Ovary (tissue), 9 donors: ENCODE results near the gene ANTXRL. TPM values are rescaled to one million over a fixed set of nuclear protein-coding genes. Genes with fewer than 3 reads are reported as not detected.

ENCODE experiments used
- DNase-seq, 5 donors: peaks; one replicate each; pipeline ENCODE4 v3.0.0-alpha.2; 2019 to 2020
- H3K27ac ChIP-seq, 2 donors: fragments of 200-600 bp; one replicate each; pipeline versions ENCODE4 v1.5.1 to v1.8.0; 2019 to 2022
- H3K27me3 ChIP-seq: fragments of 200-600 bp; one replicate; pipeline ENCODE4 v1.8.0; 2022
- H3K36me3 ChIP-seq: fragments of 200-600 bp; sonication (generic); one replicate; pipeline ENCODE4 v1.5.1; 2019
- H3K4me1 ChIP-seq: one replicate; pipeline ENCODE4 v1.8.1; 2013; ENCODE audit warnings: mild to moderate bottlenecking, moderate library complexity; ENCODE audit not compliant: insufficient read depth
- H3K4me3 ChIP-seq: fragments of 200-600 bp; sonication (generic); one replicate; pipeline ENCODE4 v1.5.1; 2017
- H3K9me3 ChIP-seq, 2 donors: fragments of 200-600 bp in 1 of 2; sonication (generic) in 1 of 2; one replicate each; pipeline versions ENCODE4 v1.5.1 to v1.8.1; 2013 to 2019; ENCODE audit warnings: mild to moderate bottlenecking in 1 of 2, moderate library complexity in 1 of 2
- CTCF ChIP-seq, 3 donors: fragments of 450-650 bp in 2 of 3; fragments of 200-600 bp in 1 of 3; IDR thresholded peaks; one replicate each; pipeline versions ENCODE4 v1.5.1 to v1.8.0; 2016 to 2022; ENCODE audit warnings: antibody characterized with exemption in 3 of 3, mild to moderate bottlenecking in 1 of 3
- EP300 ChIP-seq: sonication (generic); formaldehyde crosslinking; IDR thresholded peaks from one replicate; pipeline ENCODE4 v1.6.1; 2017; ENCODE audit warnings: antibody characterized with exemption
- POLR2A ChIP-seq: fragments of 450-650 bp; IDR thresholded peaks from one replicate; pipeline ENCODE4 v1.6.1; 2017; ENCODE audit warnings: antibody characterized with exemption, mild to moderate bottlenecking, moderate library complexity
- WGBS, 3 donors: extraction: QIAGEN DNeasy Blood & Tissue Kit in 1 of 3; methylation state at CpG; one replicate each; pipeline versions ENCODE4 v1.1.5 to v1.1.7; 2013 to 2017; 5-methylcytosine and 5-hydroxymethylcytosine counted together
- intact Hi-C, 4 donors: fragments of 100-400 bp; cut with DNase I; formaldehyde crosslinking; loops; one replicate each; pipeline versions ENCODE4 v1.11.0 to v1.15.1; 2022 to 2023
- polyA plus RNA-seq, 2 donors: library from polyadenylated mRNA; stranded (reverse); fragments of 200-250 nt in 1 of 2; fragments of 350-450 nt in 1 of 2; fragmentation: Illumina TruSeq in 1 of 2; extraction: RNeasy Lipid Tissue Mini Kit (QIAGEN cat#74804) in 1 of 2; gene quantifications; one replicate each; pipeline ENCODE4 v1.2.3, GENCODE V29; 2013 to 2014
- total RNA-seq, 7 donors: library from RNA; depleted of rRNA in 2 of 7; stranded (reverse); fragments of >200 nt in 2 of 7; fragmentation: NEBNext Ultra II Directional in 3 of 7; extraction: Animal tissue kit (Norgen Biotek cat#: 25700) in 3 of 7; gene quantifications; one replicate each; pipeline versions ENCODE4 v1.1.0 to v1.2.4, GENCODE V29; 2016 to 2023
- donor health status: DM: no; HTN: no; CAD: no; lungs with moderate emphysema.
- donor health status: DM: no; HTN: no; CAD: no.
- donor health status: Bipolar disorder and iron deficiency.
- donor health status: DM: yes; HTN: yes; CAD: no.
- donor health status: DM: no; HTN: no; CAD: no.
- donor health status: DM: yes; HTN: yes; CAD: no.

Gene ANTXRL
- total and polyA plus RNA-seq, 9 donors: 0.51 TPM; not detected in 8

GRCh38 chr10:46291817-46292572, 5.2 kb downstream of the ANTXRL start:
- Histone ChIP-seq H3K27me3 (no peaks in the 10 kb centered on the region), H3K4me1 (no peaks in the 10 kb centered on the region), H3K36me3 (no peaks in the 10 kb centered on the region), H3K27ac (no peak overlapping the region), H3K4me3 (no peak overlapping the region), H3K9me3 (no peaks in the 10 kb centered on the region)
- intact Hi-C loops: no loop called here
- TF ChIP-seq EP300 (no peak), POLR2A (no peak), CTCF (IDR thresholded peaks at IDR 0.05) (no peak)
- DNase-seq: peak in 1 of 5 donors; percentile 8
- 45 to 50% (median 48%) methylated on average over 10 of the region's 10 CpGs for WGBS, 3 donors

- WGBS, 3 donors: 65 to 72% (median 66%) methylated on average over 6 of the region's 6 CpGs
- Histone ChIP-seq H3K4me3 (no peak overlapping the region), H3K4me1 (no peaks in the 10 kb centered on the region), H3K27me3 (no peaks in the 10 kb centered on the region), H3K36me3 (no peaks in the 10 kb centered on the region), H3K27ac (no peak overlapping the region), H3K9me3 (no peaks in the 10 kb centered on the region)
- TF ChIP-seq EP300 (no peak), CTCF (IDR thresholded peaks at IDR 0.05) (no peak), POLR2A (no peak)
- DNase-seq: peak in 1 of 5 donors; percentile 0
- intact Hi-C loops: no loop called here
Measured at GRCh38 chr10:46292573-46293023, 5.8 kb downstream of the ANTXRL start.

DNA sequence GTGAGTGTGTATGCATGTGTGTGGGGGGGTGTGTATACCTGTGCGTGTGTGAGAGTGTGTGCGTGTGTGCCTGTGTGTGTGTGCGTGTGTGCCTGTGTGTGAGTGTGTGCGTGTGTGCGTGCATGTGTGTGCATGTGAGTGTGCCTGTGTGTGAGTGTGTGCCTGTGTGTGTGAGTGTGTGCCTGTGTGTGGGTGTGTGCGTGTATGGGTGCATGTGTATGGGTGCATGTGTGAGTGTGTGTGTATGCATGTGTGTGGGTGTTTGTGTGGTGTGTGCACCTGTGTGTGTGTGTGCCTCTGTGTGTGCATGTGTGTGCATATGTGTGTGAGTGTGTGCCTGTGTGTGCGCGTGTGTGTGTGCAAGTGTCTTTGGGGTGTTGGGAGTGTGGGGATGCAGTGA, 6.4 kb downstream of the ANTXRL start:
- no peaks in the 10 kb centered on the region for H3K9me3 ChIP-seq
- TF ChIP-seq CTCF (IDR thresholded peaks at IDR 0.05) (no peak), POLR2A (no peak), EP300 (no peak)
- intact Hi-C loops: no loop called here
- H3K27me3 ChIP-seq: no peaks in the 10 kb centered on the region
- H3K4me1 ChIP-seq: no peaks in the 10 kb centered on the region
- H3K36me3 ChIP-seq: no peaks in the 10 kb centered on the region
- H3K4me3 ChIP-seq: no peak overlapping the region
- DNase-seq: peak in 1 of 5 donors; percentile 4
- WGBS, 3 donors: 77 to 79% (median 77%) methylated on average over 8 of the region's 8 CpGs
- H3K27ac ChIP-seq: no peak overlapping the region

DNA sequence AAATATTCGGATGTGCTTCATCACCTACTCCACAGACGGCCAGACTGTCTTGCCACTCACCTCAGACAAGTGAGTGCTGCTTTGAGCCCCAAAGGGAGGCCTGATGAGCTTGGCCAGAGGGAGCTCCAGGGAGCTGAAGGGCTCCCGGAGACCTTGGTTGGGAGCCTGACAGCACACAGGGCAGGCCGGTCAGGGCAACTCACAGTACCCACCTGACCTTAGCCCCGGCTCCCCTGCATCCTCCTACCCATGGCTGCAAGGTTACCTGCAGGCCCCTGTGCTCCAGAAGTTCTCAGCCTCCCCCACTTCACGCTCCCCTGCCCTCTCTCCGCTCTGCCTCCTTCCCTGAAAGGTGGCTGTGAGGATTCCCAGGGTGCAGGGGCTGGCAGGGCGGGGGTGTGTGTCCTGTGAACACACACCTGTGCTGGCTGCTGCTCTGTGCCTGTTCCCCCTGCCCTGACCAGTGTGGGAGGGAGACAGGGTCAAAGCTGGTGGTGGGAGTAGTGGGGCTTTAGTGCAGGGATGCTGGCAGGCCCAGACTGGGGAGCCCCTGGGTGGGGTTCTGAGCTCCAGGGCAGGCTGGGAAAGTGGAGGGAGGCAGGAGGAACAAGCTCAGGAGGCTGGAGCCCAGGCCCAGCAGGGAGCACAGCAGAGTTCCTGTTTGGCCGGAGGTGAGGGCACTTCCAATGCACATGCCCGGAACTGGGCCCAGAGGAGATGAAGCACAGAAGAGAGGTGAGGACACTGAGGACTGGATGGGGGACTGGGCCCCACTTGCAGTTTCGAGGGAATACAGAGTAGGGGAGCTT, 7.2 kb downstream of the ANTXRL start:
- WGBS, 3 donors: 82 to 88% (median 87%) methylated on average over 11 of the region's 11 CpGs
- intact Hi-C loops: no loop called here
- H3K27me3 ChIP-seq: no peaks in the 10 kb centered on the region
- no peaks in the 10 kb centered on the region for H3K9me3 ChIP-seq
- H3K27ac ChIP-seq: no peak overlapping the region
- H3K4me1 ChIP-seq: no peaks in the 10 kb centered on the region
- no peak overlapping the region for H3K4me3 ChIP-seq
- no peaks in the 10 kb centered on the region for H3K36me3 ChIP-seq
- TF ChIP-seq EP300: no peak
- no peak for TF ChIP-seq CTCF (IDR thresholded peaks at IDR 0.05)
- TF ChIP-seq POLR2A: no peak
- DNase-seq: peak in 1 of 5 donors; percentile 5
